Muscle layer of colon (tissue), 2 donors: ENCODE data around the gene RPTOR.
"Not testable (repeated sequence)": the region's sequence is repeated elsewhere in the genome, so short reads cannot be mapped to it uniquely, and the experiment has no call there.

Source experiments
- H3K27ac ChIP-seq: one replicate; pipeline ENCODE4 v1.7.0; 2013; ENCODE audit warnings: low read depth, mild to moderate bottlenecking, low read length, moderate library complexity
- H3K27me3 ChIP-seq, 2 donors: one replicate each; pipeline ENCODE4 v1.7.0; 2013; ENCODE audit warnings: low read length in 2 of 2, mild to moderate bottlenecking in 2 of 2; ENCODE audit not compliant: insufficient read depth in 2 of 2, control insufficient read depth in 1 of 2
- H3K36me3 ChIP-seq: one replicate; pipeline ENCODE4 v1.7.0; 2013; ENCODE audit warnings: mild to moderate bottlenecking, low read length; ENCODE audit not compliant: insufficient read depth
- H3K4me1 ChIP-seq: one replicate; pipeline ENCODE4 v1.7.0; 2013; ENCODE audit warnings: mild to moderate bottlenecking, low read length; ENCODE audit not compliant: insufficient read depth
- H3K4me3 ChIP-seq, 2 donors: one replicate each; pipeline ENCODE4 v1.7.0; 2013; ENCODE audit warnings: low read length in 2 of 2, low read depth in 1 of 2, mild to moderate bottlenecking in 1 of 2, moderate library complexity in 1 of 2
- H3K9ac ChIP-seq: one replicate; pipeline ENCODE4 v1.7.0; 2013; ENCODE audit warnings: low read length
- H3K9me3 ChIP-seq: one replicate; pipeline ENCODE4 v1.7.0; 2013; ENCODE audit warnings: mild to moderate bottlenecking, low read length
- donor health status: abdominal sarcoma.
- donor health status: Adenocarcinoma of cecum.

The RPTOR gene

DNA sequence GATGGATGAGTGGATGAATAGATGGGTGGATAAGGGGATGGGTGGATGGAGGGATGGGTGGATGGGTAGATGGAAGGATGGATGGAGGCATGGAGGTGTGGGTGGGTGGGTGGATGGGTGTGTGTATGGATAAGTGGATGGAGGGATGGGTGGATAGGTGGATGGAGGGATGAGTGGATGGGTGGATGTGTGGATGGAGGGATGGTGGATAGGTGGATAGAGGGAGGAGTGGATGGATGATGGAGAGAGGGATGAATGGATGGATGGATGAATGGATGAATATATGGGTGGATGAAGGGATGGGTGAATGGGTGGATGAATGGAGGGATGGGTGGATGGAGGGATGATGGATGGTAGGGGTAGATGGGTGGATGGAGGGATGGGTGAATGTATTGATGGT is 40.7 kb upstream of the RPTOR start:
- Histone ChIP-seq H3K36me3 (no peaks in the 10 kb centered on the region), H3K4me3 (no peak overlapping the region), H3K9me3 (no peaks in the 10 kb centered on the region), H3K4me1 (peaks cover 25% of the 10 kb centered on the region), H3K9ac (no peak overlapping the region), H3K27ac (no peak overlapping the region), H3K27me3 (no peaks in the 10 kb centered on the region)

DNA sequence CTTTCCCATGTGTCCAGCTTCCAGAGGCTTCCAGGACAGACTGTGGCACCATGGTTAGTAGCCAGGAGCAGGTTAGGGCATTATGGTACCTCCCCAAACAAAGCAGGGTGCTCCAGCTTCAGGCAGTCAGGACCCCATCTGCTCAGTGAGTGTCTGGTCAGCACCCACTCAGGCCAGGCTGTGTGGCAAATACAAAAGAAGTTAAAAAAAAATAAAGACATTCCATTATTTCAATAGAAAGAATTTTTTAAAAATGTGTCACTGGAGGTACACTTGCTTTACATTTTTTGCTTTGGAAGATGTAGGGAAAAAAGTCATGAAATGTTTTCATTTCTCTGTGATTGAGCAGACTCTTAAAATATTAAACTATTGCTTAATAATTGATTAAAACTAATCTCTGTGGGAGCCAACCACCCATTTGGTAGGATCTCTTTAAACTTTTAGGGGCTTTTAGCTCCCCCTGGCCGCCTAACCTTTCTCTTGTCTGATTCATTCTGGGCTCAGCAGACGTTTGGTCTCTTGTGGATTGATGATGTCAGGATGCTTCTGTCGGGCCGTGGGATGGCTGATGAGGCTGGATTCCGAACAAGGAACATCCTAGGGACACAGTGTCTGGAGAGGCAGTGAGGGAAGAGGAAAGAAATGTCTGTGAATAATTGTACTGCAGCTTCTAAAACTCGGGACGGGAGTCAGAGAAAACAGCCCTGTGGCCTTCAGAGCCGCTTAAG is 39.8 kb upstream of the RPTOR start:
- no peaks in the 10 kb centered on the region for H3K27me3 ChIP-seq
- peaks cover 18% of the 10 kb centered on the region for H3K4me1 ChIP-seq
- no peaks in the 10 kb centered on the region for H3K36me3 ChIP-seq

DNA sequence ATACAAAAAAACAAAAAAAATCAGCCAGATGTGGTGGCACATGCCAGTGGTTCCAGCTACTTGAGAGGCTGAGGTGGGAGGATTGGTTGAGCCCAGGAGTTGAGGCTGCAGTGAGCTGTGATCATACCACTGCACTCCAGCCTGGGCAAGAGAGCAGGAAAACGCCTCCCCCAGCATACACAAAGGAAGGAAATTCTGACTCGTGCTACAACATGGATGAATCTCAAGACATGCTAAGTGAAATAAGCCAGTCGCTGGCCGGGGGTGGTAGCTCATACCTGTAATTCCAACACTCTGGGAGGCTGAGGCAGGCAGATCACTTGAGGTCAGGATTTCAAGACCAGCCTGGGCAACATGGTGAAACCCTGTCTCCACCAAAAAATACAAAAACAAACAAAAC is 37.5 kb upstream of the RPTOR start:
- H3K9ac ChIP-seq, H3K4me3 ChIP-seq, H3K36me3 ChIP-seq, H3K27ac ChIP-seq, H3K9me3 ChIP-seq, H3K27me3 ChIP-seq, H3K4me1 ChIP-seq: not testable (repeated sequence)

More for the DNA sequence above, 39.8 kb upstream of the RPTOR start:
- Histone ChIP-seq H3K27ac (no peak overlapping the region), H3K9me3 (no peaks in the 10 kb centered on the region), H3K9ac (no peak overlapping the region), H3K4me3 (no peak overlapping the region)

DNA sequence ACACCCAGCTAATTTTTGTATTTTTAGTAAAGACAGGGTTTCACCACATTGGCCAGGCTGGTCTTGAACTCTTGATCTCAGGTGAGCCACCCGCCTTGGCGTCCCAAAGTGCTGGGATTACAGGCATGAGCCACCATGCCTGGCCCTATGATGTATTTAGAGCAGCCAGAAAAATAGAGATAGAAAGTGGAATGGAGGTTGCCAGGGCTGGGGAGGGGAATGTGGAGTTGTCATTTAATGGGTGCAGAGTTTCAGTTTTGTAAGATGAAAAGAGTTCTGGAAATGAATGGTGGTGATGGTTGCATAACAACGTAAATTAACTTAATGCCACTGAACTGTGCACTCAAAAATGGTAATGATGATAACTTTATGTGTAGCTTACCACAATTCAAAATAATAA is 36.7 kb upstream of the RPTOR start:
- Histone ChIP-seq H3K27me3 (no peaks in the 10 kb centered on the region), H3K27ac (no peak overlapping the region), H3K9ac (no peak overlapping the region), H3K4me1 (no peaks in the 10 kb centered on the region), H3K4me3 (no peak overlapping the region), H3K36me3 (no peaks in the 10 kb centered on the region), H3K9me3 (no peaks in the 10 kb centered on the region)

DNA sequence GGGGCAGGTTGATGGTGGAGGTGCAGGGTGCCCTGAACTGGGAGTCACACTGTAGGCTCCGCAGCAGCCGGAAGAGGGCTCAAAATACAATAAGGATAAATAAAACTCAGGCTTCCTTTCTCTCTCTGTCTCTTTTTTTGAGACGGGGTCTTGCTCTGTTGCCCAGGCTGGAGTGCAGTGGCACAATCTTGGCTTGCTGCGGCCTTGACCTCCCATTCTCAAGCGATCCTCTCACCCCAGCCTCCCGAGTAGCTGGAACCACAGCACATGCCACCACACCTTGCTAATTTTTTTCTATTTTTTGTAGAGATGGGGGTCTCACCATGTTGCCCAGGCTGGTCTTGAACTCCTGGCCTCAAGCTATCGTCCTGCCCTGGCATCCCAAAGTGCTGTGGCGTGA is 35.3 kb upstream of the RPTOR start:
- Histone ChIP-seq H3K4me3 (no peak overlapping the region), H3K36me3 (no peaks in the 10 kb centered on the region), H3K9ac (no peak overlapping the region), H3K9me3 (no peaks in the 10 kb centered on the region), H3K4me1 (no peaks in the 10 kb centered on the region), H3K27ac (no peak overlapping the region), H3K27me3 (no peaks in the 10 kb centered on the region)

DNA sequence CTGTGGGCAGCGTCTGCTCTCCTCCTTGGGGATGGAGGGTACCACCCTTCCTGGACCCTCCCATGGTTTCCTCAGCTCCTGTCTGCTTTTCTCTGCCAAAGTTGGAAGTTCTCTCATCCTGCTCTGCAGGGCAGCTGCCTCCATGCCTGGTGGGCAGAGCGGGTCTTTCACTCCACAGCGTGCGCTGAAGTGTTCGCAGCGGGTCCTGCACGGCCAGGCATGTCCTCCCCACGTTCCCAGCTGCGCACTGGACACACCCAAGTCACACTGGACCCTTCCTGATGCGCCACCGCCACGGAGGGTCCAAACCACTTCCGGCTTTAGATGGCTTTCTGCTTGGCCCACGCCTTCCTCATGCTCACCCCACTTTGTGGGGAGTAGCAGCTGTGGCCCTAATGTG is 34.5 kb upstream of the RPTOR start:
- no peak overlapping the region for H3K27ac ChIP-seq
- no peak overlapping the region for H3K4me3 ChIP-seq
- H3K36me3 ChIP-seq, result no peaks in the 10 kb centered on the region
- H3K9me3 ChIP-seq, result no peaks in the 10 kb centered on the region
- no peaks in the 10 kb centered on the region for H3K4me1 ChIP-seq
- no peak overlapping the region for H3K9ac ChIP-seq
- no peaks in the 10 kb centered on the region for H3K27me3 ChIP-seq

DNA sequence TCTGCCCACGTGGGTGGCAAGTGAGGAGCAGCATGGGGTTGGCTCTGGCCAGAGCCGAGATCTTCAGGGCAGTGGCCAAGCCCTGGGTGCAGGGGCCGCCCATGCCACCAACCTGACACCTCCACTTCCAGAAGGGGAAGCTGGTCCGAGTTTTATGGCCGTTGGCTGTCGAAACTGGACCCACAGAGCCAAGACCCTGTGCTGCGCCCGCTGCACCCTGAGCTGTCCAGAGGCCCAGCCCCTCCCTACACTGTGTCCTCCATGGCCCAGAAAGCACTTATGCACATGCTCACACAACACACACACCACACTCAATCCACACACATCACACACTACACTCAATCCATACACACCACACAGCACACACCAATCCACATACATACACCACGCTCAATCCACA is 33.9 kb upstream of the RPTOR start:
- Histone ChIP-seq H3K36me3 (no peaks in the 10 kb centered on the region), H3K4me3 (no peak overlapping the region), H3K27me3 (no peaks in the 10 kb centered on the region), H3K9ac (no peak overlapping the region), H3K9me3 (no peaks in the 10 kb centered on the region), H3K4me1 (no peaks in the 10 kb centered on the region), H3K27ac (no peak overlapping the region)

DNA sequence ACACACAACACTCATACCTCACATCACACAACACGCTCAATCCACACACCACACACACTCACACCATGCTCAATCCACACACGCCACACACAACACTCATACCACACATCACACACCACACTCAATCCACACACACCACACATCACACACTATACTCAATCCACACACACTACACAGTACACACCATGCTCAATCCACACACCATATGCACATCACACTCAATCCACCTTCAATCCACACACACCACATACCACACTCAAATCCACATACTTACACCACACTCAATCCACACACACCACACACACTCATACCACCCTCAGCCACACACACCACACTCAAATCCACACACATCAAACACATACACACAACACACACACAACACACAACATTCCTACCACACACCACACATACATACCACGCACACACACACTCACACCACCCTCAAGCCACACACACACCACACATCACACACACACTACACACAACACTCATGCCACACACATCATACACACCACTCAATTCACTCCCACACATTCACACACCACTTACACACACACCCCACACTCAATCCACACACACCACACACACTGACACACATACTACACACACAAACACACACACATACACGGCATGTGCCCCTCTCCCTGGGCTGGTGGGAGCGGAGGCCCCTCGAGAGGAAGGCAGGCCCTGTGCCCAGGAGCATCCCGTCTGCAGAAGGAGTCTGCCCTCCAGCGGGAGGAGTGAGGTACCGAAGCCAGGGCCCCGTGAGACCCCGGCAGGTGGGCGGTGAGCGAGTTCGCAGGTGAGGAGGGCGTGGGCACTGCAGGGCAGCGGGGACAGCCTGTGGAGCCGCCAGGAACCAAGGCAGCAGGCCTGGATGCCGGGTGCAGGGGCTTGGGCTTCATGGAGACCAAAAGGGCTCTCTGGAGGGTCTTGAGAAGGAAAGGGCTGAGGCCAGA is 33.1 kb upstream of the RPTOR start:
- H3K4me1 ChIP-seq, result no peaks in the 10 kb centered on the region
- no peak overlapping the region for H3K4me3 ChIP-seq
- no peaks in the 10 kb centered on the region for H3K9me3 ChIP-seq
- no peaks in the 10 kb centered on the region for H3K27me3 ChIP-seq
- H3K27ac ChIP-seq, result no peak overlapping the region
- H3K36me3 ChIP-seq, result no peaks in the 10 kb centered on the region
- no peak overlapping the region for H3K9ac ChIP-seq

DNA sequence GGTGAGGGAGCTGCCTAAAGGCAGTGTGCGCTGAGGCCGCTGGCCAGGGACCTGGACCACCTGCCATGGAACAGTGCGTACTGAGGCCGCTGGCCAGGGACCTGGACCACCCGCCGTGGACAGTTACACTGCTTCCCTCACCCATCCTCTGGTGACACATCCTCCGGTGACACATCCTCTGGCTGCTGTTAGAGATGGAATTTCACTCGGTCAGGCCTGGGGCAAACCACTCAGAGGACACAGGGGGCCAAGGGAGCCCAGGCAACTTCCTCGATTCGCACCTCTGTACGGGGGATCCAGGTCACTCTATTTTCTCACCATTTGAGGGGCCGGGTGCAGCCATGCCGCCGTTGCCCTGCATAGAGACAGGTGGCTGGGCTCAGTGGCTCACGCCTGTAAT is 32.4 kb upstream of the RPTOR start:
- Histone ChIP-seq H3K4me1 (no peaks in the 10 kb centered on the region), H3K36me3 (no peaks in the 10 kb centered on the region), H3K4me3 (no peak overlapping the region), H3K27ac (no peak overlapping the region), H3K9ac (no peak overlapping the region), H3K27me3 (no peaks in the 10 kb centered on the region), H3K9me3 (no peaks in the 10 kb centered on the region)

DNA sequence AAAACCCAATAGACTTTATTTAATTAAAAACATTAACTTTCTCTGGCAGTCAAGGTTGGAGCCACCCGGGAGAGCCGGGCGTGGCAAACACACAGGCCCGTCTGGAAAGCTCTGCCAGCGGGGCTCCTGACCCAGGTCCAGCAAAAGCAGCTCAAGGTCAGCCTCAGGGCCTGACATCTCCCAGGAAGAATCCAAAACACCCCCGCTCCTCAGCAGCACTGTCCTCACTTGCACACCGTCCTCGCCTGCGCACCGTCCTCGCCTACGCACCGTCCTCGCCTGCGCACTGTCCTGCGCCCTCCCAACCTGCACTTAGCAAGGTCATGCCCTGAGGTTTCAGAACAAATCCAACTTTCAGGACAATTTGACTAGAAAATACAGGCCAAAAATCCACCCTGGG is 31.4 kb upstream of the RPTOR start:
- H3K9ac ChIP-seq, result no peak overlapping the region
- H3K4me1 ChIP-seq, result no peaks in the 10 kb centered on the region
- H3K9me3 ChIP-seq, result no peaks in the 10 kb centered on the region
- no peak overlapping the region for H3K4me3 ChIP-seq
- no peak overlapping the region for H3K27ac ChIP-seq
- H3K36me3 ChIP-seq, result no peaks in the 10 kb centered on the region
- H3K27me3 ChIP-seq, result no peaks in the 10 kb centered on the region

DNA sequence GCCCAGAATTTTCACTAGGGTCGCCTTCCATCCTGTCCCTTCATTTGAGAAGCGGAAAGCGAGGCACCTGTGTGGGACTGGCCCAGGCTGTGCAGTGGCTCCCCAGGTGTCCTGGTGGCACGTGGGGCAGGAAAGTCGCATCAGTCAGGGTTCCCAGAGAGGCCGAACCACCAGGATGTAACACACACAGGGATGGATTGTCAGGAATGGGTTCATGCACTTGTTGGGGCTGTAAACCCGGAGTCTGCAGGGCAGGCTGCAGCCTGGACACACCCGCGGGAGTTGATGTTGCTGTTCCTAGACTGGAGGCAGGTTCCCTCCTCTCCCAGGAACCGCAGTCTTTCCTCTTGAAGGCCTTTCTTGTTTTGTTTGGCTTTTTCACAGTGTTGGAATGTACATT is 30.7 kb upstream of the RPTOR start:
- no peak overlapping the region for H3K4me3 ChIP-seq
- H3K27ac ChIP-seq, result no peak overlapping the region
- no peak overlapping the region for H3K9ac ChIP-seq
- H3K4me1 ChIP-seq, result no peaks in the 10 kb centered on the region
- H3K9me3 ChIP-seq, result no peaks in the 10 kb centered on the region
- no peaks in the 10 kb centered on the region for H3K36me3 ChIP-seq
- H3K27me3 ChIP-seq, result no peaks in the 10 kb centered on the region
